Endodermal cell (in vitro differentiated cells): ENCODE measurements around the gene GPR84. TPM values are rescaled to one million over a fixed set of nuclear protein-coding genes. Genes with fewer than 3 reads are reported as not detected.

Experiments used
- DNase-seq: peaks from one replicate; pipeline ENCODE4 v3.0.0-alpha.2; 2017
- H3K27ac ChIP-seq: 2 replicates; pipeline ENCODE4 v1.5.1; 2013; ENCODE audit warnings: mild to moderate bottlenecking, low read depth, low read length, moderate library complexity
- H3K27me3 ChIP-seq: 2 replicates; pipeline ENCODE4 v1.6.1; 2013; ENCODE audit warnings: mild to moderate bottlenecking, low read length, moderate library complexity; ENCODE audit not compliant: insufficient read depth, control insufficient read depth, poor library complexity, severe bottlenecking
- H3K36me3 ChIP-seq: 2 replicates; pipeline ENCODE4 v1.7.0; 2013; ENCODE audit warnings: mild to moderate bottlenecking, low read length, moderate library complexity; ENCODE audit not compliant: control insufficient read depth, insufficient read depth
- H3K4me1 ChIP-seq: one replicate; pipeline ENCODE4 v1.7.0; 2013; ENCODE audit warnings: low read length; ENCODE audit not compliant: control insufficient read depth, insufficient read depth
- H3K4me3 ChIP-seq: 2 replicates; pipeline ENCODE4 v1.5.1; 2013; ENCODE audit warnings: mild to moderate bottlenecking, low read length, moderate library complexity
- H3K9ac ChIP-seq: 2 replicates; pipeline ENCODE4 v1.6.1; 2013; ENCODE audit warnings: mild to moderate bottlenecking, low read length, moderate library complexity; ENCODE audit not compliant: poor library complexity, severe bottlenecking; ENCODE audit errors: extremely low read depth
- H3K9me3 ChIP-seq: 2 replicates; pipeline ENCODE4 v1.6.1; 2013; ENCODE audit warnings: mild to moderate bottlenecking, low read length, moderate library complexity; ENCODE audit not compliant: control insufficient read depth
- H3K27ac Mint-ChIP-seq: 2 replicates; pipeline ENCODE4 v1.8.0; 2020; ENCODE audit warnings: mixed read lengths
- H3K27me3 Mint-ChIP-seq: 2 replicates; pipeline ENCODE4 v1.8.0; 2021; ENCODE audit warnings: mild to moderate bottlenecking, mixed read lengths; ENCODE audit not compliant: insufficient read depth
- H3K36me3 Mint-ChIP-seq: 2 replicates; pipeline ENCODE4 v1.8.0; 2020; ENCODE audit warnings: low read depth, mixed read lengths
- H3K4me1 Mint-ChIP-seq: 2 replicates; pipeline ENCODE4 v1.8.0; 2020; ENCODE audit warnings: mixed read lengths
- H3K4me3 Mint-ChIP-seq: 2 replicates; pipeline ENCODE4 v1.8.0; 2020; ENCODE audit warnings: mild to moderate bottlenecking, moderate library complexity, mixed read lengths
- H3K9me3 Mint-ChIP-seq: 2 replicates; pipeline ENCODE4 v1.8.0; 2020; ENCODE audit warnings: mild to moderate bottlenecking, mixed read lengths
- WGBS, 2 experiments: methylation state at CpG; one replicate each; pipeline versions ENCODE4 v1.1.5 to v1.1.7; 2013; ENCODE audit warnings: missing lambda C conversion rate in 2 of 2, mixed read lengths in 1 of 2; ENCODE audit not compliant: insufficient coverage in 1 of 2, insufficient read length in 1 of 2; 5-methylcytosine and 5-hydroxymethylcytosine counted together
- total RNA-seq, 2 donors: library from RNA; stranded (reverse); fragmentation: NEBNext Ultra II Directional in 1 of 2; extraction: Animal tissue kit (Norgen Biotek cat#: 25700) in 1 of 2; gene quantifications; 2 replicates in 1 of 2; 3 replicates in 1 of 2; pipeline ENCODE4 v1.2.1, GENCODE V29; 2021
- TF ChIP-seq, protein P1 (sequence below): fragments of 200-600 bp; sonication (generic); conservative IDR thresholded peaks from 2 replicates; pipeline ENCODE4 v1.5.0; 2021; ENCODE audit warnings: antibody characterized with exemption, mild to moderate bottlenecking

Gene GPR84
- total RNA-seq, 2 donors from 2014 or later: not detected

DNA sequence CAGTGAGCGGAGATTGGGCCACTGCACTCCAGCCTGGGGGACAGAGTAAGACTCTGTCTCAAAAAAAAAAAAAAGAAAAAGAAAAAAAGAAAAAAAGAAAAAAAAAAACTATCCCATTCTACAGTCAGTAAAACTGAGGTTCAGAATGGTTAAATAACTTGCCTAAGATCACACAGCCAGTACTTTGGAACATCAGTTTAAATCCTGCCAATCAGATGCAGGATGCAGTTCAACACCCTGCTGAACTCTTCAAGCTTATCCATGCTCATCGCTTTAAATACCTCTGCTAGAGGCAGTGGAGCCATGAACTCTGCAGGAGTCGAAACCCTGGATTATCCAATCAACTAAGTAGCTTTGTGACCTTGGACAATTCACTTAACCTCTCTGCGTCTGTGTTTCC is 16.9 kb upstream of the GPR84 start:
- Mint-ChIP-seq H3K27ac (no peak overlapping the region), H3K4me1 (peaks cover 44% of the 10 kb centered on the region), H3K36me3 (peaks cover 6% of the 10 kb centered on the region), H3K27me3 (peaks cover 26% of the 10 kb centered on the region), H3K4me3 (no peak overlapping the region), H3K9me3 (no peaks in the 10 kb centered on the region)
- no peaks in the 10 kb centered on the region for H3K9me3 ChIP-seq
- TF ChIP-seq, protein P1, sequence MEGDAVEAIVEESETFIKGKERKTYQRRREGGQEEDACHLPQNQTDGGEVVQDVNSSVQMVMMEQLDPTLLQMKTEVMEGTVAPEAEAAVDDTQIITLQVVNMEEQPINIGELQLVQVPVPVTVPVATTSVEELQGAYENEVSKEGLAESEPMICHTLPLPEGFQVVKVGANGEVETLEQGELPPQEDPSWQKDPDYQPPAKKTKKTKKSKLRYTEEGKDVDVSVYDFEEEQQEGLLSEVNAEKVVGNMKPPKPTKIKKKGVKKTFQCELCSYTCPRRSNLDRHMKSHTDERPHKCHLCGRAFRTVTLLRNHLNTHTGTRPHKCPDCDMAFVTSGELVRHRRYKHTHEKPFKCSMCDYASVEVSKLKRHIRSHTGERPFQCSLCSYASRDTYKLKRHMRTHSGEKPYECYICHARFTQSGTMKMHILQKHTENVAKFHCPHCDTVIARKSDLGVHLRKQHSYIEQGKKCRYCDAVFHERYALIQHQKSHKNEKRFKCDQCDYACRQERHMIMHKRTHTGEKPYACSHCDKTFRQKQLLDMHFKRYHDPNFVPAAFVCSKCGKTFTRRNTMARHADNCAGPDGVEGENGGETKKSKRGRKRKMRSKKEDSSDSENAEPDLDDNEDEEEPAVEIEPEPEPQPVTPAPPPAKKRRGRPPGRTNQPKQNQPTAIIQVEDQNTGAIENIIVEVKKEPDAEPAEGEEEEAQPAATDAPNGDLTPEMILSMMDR: no peak
- peaks cover 9% of the 10 kb centered on the region for H3K27me3 ChIP-seq
- no peak for DNase-seq
- H3K36me3 ChIP-seq: no peaks in the 10 kb centered on the region
- H3K9ac ChIP-seq: no peak overlapping the region
- no peak overlapping the region for H3K27ac ChIP-seq
- H3K4me3 ChIP-seq: no peak overlapping the region
- WGBS, 2 experiments: 87 to 95% methylated on average over 3 to 4 of the region's 4 CpGs
- H3K4me1 ChIP-seq: peaks cover 14% of the 10 kb centered on the region

DNA sequence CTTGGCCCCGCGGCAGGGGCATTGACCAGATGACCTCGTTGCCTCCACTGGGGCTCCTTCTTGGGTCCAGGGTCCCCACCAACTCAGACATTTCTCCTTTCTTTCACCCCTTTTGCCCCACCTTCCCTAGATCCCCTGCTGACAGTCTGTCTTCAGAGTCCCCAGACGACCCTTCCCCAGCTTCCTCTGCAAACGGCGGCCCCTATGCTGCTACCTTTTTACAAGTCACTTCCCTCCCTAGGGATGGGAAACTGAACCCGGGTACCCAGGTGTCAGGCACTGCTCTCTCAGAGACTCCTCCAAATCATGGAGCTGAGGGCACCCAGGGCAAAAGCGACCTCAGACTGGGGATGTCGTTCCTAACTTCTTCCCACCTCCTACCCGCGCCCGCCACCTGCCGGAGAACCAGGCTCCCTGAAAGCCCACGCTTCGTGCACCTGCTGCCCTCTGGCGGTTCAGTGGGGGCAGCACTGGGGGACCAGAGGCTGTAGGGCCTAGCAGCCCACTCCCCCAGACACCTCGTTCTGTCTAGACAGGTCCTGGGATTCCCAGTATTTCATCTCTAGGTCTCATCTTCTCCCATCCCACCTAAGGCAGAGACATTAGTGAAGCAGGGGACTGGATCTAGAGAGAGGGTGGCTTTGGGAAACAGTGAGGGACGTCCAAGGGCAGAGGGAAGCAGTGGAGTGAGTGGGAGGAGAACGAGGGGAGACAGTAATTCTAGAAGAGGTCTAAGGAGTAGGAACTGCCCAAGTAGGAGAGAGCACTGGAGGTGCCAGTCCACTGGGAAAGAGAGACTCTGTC is 15.3 kb upstream of the GPR84 start:
- H3K27me3 Mint-ChIP-seq: peaks cover 31% of the 10 kb centered on the region
- Histone ChIP-seq H3K36me3 (no peaks in the 10 kb centered on the region), H3K27ac (peak overlapping the region; percentile 52), H3K4me3 (peak overlapping the region; percentile 83), H3K27me3 (peaks cover 9% of the 10 kb centered on the region), H3K9ac (no peak overlapping the region), H3K9me3 (no peaks in the 10 kb centered on the region), H3K4me1 (peaks cover 4% of the 10 kb centered on the region)
- peak; percentile 99 for DNase-seq
- 13 to 18% methylated on average over 12 to 19 of the region's 19 CpGs for WGBS, 2 experiments
- no peaks in the 10 kb centered on the region for H3K9me3 Mint-ChIP-seq
- peak overlapping the region; percentile 38 for H3K27ac Mint-ChIP-seq
- H3K4me1 Mint-ChIP-seq: peaks cover 31% of the 10 kb centered on the region
- H3K36me3 Mint-ChIP-seq: peaks cover 6% of the 10 kb centered on the region
- H3K4me3 Mint-ChIP-seq: peak overlapping the region; percentile 62
- TF ChIP-seq, protein P1: peak; percentile 100

DNA sequence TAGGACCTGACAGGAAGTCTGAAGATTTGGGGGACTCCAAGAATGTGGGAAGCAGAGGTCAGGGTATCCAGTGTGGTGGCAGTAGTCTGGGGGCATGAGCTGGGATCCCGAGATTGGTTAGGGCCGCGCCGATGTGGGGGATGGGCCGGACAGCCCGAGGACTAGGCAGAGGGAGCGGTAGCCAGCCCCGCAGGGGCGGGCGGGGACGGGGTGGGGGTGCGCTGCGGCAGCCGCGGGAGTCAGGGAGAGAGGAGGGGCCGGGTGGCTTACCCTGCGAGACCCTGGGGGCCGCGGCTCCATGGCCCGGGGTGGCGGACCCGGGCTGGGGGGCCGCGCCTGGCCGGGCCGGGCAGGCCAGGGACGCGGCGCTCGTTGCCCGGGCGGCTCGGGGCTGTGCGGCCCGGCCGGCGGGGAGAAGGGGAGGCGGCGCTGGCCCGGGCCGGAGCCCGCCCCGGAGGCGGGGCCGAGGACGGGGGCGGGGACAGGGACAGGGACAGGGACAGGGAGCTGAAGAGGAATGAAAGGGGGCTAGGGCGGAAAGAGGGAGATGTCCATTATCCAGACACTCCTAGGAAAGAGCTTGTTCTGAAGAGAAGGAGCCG is 14.6 kb upstream of the GPR84 start:
- H3K36me3 ChIP-seq: no peaks in the 10 kb centered on the region
- no peaks in the 10 kb centered on the region for H3K9me3 ChIP-seq
- peak overlapping the region; percentile 48 for H3K27ac Mint-ChIP-seq
- peaks cover 32% of the 10 kb centered on the region for H3K27me3 Mint-ChIP-seq
- H3K4me1 ChIP-seq: no peaks in the 10 kb centered on the region
- H3K27ac ChIP-seq: peak overlapping the region; percentile 52
- peak overlapping the region; percentile 83 for H3K4me3 ChIP-seq
- H3K4me3 Mint-ChIP-seq: peak overlapping the region; percentile 62
- WGBS, 2 experiments: 3 to 6% methylated on average over 2 to 49 of the region's 49 CpGs
- peaks cover 6% of the 10 kb centered on the region for H3K36me3 Mint-ChIP-seq
- peaks cover 9% of the 10 kb centered on the region for H3K27me3 ChIP-seq
- peaks cover 25% of the 10 kb centered on the region for H3K4me1 Mint-ChIP-seq
- DNase-seq: peak; percentile 94
- H3K9ac ChIP-seq: no peak overlapping the region
- H3K9me3 Mint-ChIP-seq: no peaks in the 10 kb centered on the region
- TF ChIP-seq, protein P1: no peak
